ENCODE results near the gene PTMA.
A peak's percentile ranks its signal among the peaks of the same experiment; 100 is the strongest.

The PTMA gene

DNA sequence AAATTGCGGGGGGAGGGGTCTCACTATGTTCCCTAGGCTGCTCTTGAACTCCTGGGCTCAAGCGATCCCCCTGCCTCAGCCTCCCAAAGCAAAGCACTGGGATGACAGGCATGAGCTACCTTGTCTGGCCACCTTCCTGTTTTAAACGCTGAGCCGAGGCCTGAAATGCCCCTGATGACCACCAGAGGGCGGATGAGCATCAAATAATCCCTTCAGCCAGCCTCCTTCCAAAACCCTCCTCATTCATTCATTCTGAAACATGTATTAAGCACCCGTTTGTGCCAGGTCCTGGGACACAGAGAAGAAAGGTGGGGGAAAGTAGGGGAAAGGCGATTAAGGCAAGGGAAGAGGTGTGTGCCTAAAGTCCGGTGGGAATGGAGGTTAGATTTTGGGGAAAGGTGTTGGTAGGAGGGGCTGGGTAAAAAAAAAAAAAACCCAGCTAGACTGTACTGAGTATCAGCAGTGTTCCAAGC is 30.7 kb upstream of the PTMA start:
- peak; percentile 78 for DNase-seq

DNA sequence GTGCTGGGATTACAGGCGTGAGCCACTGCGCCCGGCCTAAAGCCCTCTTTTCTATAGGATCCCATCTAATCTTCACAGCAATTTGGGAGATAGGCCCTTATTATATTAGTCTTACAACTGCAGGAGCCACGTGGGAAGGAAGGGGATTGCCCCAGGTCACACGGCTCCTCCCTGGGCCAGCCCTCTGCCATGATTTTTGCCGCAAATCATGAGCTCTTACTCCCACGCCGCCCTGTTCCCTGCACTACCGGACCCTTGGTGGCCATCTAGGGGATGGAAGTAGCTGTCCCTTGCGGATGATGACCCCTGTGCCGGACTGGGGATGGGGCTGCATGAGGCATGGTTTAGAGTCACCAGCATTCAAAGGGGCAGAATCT is 28.4 kb upstream of the PTMA start:
- no peak for DNase-seq

DNA sequence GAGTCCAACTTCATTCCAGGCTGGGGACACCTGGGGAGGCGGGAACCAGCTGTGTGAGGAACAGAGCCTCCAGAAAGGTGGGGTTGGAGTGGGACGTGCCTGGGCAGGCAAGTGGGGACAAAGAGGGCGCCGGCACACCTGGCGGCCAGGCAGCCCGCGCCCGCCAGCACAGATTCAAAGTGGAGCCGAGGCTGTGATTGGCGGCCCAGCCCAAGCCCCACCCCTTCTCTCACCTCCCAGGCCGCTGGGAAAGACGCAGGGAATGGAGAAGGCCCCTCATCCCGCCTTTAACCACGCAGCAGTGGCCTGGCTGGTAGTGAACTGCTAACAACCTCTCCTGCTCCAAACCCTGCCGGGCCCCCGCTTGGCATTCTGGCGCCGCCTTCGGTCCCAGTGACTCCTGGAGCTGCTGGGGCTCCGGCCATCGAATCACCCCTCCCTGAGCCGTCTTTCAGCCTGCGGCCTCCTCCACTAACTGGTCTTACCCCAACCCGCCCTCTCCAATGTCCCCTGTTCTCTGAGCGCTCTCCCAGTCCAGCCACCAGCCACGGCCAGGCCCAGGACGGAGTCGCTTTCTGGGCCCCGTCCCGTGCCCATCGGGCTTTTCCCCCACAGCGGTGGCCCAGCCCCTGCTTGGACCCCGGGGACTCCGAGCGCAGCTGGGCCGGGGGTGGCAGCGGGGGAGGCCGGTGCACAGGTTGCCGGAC is 27.9 kb upstream of the PTMA start:
- no peak for DNase-seq

DNA sequence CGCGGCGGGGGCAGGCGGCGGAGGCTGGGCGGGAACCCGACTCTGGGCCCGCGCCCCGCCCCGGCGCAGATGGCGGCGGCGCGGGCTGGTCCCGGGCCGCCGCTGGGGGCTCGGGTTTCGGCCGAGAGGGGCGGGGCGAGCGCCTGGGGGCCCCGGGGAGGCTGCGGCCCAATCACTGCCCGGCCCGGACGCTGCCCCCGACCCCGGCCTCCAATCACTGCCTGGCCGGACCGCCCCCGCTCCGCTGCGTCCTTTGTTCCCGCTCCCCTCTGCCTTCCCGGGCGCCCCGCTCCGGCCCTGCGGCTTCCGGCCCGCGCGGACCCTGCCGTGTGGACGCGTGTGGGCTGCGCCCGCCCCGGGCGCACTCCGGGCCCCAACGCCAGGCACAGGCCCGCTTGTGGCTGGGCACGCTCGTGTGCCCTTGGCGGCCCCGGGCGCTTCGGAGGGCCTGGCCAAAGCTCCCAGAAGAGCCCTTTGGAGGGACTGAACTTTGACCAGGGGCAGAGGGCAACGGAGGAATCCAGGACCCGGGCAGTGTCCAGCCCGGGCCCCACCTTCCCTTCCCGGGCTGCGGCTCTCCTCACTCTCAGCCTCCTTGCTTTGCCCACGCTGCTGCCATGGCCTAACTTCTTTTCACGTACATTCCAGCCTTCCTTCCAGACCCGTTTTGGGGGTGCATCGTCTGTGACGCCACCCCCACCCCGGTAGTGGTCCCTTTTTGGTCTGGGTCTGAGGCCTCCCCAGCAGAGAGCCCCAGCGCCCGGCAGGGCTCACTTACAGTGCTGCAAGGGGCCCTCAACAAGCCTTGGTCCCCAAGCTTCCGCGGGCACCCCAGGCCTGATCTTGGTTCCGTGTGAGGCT is 27.1 kb upstream of the PTMA start:
- DNase-seq = no peak

DNA sequence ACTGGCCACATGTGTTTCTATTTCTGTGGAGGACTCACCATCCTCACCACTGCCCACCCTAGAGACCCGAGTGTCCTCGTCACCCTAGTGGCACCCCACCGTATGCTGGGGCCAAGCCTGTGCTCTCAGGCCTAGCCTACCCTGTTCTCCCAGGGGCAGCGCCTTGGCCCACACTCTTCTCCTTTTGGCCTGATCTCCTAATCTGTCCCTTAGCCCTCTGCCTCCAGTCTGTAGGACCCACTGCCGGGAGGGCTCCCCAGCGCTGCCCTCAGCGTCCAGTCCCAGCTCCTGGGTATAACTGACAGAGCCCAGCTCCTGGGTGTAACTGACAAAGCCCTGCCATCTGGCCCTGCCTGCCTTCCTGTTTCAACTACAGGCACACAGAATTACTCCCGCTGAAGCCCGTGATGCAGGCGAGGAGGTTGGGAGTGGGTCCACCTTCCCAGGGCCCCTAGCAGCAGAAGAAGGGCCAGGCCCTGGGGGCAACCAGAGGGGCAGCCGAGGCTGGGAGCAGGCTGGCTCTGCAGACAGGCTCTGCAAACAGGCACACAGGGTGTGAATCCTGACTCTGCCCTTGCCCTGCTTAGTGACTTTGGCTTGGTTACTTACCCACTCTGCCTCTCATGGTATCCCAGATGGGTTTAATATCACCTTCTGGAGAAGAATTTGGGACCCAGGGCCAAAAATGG is 25.6 kb upstream of the PTMA start:
- no peak for DNase-seq

DNA sequence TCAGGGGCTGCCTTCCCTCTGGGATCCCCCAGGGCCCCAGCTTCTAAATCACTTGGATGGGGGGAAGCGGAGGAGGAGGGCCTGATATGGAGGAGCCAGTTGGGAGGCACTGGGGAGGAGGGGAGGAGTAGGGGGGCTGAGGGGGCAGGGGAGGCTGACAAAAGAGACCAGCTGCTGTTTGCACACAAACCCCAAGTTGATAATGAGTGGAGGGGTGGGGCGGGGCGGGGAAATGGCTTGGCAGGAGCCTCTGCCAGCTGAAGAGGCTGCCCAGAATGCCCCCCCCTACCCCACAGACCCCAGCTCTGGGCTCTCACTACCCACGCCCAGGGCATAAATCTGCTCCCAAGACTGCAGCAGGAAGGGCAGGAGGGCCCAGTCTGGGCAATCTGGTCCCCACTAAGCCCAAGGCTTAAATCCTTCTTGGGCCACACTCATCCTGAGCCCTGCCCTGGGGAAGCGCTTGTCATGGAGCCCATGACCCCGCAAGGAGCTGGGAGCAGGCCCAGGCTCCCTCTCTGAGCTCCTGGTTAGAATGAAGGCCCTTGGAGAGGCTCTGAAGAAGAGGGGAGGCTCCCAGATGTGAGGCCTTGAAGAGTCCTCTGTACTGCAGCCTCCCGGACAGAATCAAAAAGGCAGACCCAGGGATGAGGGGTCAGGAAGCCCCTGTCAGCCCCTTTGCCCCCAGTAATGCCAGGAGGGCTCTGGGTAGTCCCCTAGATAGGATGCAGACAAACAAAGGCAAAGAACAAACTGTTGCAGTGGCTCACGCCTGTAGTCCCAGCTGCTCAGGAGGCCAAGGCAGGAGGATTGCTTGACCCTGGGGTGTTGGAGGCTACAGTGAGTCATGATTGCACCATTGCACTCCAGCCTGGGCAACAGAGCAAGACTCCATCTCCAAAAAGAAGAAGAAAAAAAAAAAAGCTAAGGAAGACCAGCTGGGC is 24.8 kb upstream of the PTMA start:
- DNase-seq = no peak

DNA sequence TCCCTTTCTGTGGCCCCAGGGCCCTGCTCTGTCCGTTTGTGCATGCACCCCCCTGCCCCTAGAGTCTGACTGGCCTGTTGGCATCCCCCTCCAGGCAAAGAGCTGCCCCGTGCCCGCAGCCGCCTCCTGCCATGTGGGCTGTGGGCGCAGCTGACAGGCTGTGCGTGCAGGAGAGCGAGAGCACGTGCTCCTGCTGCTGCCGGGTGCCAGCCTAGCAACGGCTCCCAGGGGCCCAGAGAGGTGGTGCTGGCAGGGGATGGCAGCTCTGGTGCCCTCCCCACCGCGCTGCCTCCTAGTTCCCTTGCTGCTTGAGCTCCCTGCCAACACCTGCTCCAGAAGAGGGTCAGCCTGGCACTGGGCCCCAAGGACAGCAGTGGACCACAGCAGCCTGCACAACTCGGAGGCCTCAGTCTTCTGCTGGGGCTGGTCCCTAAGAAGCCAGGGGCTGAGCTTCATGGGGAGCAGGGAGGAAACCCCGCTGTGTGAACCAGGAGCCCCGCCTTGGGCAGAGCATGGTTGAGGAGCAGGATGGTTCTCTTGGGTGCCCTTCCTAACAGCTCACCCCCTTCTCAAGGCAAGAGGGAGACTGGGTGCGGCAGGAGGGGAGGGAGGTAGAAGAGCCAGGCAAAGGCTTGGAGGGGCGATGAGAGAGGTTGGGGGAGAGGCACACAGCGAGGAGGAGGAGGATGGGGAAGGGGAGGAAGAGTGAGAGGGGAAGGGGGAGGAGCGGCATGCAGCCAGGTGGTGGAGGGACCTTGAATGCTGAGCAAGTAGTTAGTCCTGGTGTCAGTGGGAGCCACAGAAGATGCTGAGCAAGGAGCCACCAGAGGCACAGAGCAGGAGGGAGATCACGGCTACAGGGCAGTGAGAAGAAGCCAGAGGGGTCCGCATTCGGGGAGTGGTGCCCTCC is 23.8 kb upstream of the PTMA start:
- DNase-seq = no peak

DNA sequence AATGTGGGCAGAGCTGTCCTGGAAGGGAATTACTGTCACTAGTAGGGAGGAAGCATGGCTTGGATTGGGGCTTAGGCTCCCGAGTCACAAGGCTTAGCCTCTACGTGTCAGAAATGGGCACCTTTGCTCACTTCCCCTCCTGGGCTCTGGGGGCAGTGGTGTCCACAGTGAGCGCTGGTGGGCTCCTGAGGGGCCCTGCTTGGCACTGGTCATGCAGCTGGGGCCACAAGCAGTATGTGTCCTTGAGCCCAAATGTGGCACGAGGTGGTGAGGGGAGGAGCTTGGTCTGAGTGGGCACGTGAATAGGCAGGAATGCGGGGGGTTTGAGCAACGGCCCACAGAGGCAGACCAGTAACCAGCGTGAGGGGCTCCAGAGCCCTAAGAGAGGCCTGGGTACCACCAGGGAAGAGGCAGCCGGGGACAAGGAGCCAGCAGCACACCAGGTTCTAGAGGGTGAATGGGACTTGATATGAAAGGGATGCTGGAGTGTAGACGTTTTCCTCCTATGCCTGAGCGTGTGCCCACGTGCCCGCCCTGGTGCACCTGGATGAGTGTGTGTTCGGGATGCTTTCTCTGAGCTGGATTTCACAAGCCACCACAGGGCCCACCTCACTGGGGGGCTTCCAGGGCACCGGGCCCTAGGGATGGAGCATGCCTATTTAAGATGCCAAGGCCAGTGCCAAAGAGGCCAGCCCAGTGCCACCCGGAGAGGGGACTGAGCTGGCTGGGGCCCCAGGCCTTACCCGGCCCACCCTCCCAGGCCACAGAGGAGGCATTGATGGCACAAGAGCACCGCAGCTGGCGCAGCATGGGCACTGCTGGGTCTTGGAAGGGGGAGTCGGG is 22.8 kb upstream of the PTMA start:
- no peak for DNase-seq

DNA sequence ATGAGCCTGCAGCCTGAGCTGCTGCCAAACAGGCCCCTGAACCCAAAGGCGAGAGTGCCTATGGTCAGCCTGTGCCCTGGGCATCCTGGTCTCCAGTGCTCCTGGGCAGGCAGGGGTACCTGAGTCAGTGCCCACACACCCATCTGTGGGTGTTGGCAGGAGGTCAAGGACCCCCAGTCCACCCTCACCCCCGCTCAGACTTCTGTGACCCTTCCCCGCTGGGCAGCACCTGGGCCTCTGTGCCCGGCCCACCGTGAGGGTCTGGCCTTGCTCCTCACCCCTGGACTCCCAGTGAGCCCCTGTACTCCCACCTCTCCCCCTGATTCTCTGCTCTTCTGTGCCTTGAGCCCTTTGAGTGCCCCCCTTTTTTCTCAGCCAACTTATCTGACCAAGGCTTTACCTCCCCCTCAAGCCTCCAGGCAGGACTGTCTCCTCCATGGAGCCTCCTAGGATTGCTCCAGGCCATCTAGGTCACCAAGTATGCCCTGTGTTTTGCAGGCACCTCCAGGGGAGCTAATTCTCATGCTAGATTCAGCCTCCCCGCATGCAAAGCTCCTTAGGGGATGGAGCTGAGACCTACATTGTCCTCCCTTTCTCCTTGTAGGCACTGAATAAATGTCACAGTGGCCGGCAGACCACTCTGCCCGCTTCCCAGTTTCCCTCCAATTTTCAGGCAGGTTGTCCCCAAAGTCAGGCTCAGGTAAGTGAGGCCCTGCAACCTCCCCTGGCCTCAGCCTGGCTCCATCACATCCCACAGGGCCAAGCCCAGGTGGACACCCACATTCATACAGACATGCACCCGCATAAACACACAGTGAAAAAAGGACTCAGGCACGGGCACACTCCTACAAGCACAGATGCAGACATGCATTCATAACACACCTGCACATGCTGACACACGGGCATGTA is 21.9 kb upstream of the PTMA start:
- DNase-seq = no peak

DNA sequence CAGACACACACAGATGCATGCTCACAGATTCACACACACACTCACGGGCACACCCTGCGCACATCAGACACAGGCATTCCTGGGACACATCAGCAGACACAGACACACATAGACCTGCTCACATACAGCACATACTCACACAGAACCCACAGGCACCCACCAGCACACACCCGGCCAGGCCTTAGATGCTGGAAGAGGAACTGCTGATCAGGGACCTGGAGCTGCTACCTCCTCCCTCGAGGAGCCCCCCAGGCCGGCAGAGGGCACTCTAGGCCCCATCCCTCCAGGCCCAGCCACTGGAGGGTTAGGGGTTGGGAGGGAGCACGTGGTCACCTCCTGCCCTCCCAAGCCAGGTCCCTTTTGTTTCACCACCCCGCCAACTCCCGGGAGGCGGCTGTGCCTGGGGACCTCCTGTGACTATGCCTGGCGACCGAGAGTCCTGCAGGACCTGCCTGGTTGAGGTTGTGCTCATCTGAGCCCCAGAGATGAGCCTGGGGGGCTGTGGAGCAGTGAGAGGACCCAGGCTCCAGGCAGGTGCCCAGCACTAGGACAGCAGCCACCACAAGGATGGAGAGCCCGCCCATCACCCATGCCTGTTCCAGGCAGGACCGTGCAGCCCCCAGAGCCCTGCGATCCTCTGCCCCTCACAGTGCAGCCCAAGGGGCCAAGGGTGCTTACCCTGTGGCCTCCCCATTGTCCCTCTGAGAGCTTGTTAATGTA is 21.0 kb upstream of the PTMA start:
- peak; percentile 39 for DNase-seq

DNA sequence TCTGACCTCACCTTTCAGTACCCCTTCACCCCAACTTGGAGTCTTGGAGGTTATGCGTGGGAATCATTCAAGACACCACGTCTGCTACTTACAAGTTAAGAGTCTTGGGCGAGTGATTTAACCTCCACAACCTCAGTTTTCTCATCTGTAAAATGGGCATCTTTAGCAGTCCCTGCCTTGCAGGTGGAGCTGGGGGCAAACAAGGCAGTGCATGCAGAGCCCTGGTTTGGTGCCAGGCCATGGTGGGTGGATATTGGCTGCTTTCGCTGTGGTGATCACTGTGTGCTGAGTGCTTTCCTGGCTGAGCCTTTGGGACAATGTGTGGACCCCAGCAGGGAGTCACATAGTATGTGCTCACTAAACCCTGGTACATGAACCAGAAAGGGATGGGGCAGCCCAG is 20.4 kb upstream of the PTMA start:
- no peak for DNase-seq

DNA sequence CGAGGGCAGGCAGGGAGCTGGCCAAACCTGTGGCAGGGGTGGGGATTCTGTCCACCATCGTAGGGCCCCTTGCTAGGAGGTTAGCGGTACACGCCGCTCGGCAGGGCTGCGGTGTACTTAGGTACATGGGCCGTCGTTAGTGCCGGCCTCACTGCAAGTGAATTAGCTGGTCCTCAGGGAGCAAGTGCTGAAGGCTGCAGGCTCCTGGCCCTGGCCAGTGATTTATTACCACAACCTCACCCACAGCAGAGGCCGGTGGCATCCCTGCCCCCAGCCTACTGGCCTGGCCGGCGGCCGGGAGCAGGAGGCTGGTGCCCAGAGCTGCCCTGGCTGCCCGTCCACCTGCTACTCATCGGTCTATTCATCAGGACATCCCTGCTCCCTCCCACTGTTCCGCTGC is 19.6 kb upstream of the PTMA start:
- no peak for DNase-seq

DNA sequence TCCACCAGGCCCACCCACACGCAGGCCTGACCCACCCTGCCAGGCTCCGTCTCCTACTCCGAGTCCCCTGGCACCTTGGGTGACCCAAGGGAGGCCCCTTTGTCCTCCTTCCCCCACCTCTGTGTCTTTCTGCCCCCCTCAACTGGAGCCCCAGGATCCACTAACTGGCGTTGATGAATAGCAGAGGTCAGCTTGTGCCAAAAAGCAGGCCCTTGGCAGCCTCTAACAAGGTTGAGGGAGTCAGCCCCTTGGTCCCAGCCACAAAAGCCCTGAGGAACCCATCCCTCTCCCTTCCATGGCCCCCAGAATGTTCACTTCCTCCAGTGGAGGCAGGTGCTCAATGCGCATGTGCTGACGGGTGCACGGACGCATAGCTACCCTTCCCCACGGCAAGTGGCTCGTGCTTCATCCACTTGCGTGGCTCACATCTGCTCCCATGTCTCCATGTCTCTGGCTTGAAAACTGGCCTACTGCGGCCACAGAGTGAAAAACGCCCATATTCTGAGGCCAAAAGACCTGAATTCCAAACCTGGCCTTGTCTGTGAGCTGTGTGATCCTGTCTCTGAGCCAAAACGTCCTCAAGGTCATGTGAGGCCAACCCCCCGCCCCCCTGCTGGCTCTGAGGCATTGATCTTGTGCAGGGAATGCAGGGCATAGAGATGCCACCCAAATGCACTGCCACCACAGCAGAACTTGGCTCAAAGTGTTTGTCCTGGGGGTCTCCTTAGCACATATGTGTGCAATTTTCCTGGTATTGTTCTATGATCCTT is 19.0 kb upstream of the PTMA start:
- DNase-seq = no peak

DNA sequence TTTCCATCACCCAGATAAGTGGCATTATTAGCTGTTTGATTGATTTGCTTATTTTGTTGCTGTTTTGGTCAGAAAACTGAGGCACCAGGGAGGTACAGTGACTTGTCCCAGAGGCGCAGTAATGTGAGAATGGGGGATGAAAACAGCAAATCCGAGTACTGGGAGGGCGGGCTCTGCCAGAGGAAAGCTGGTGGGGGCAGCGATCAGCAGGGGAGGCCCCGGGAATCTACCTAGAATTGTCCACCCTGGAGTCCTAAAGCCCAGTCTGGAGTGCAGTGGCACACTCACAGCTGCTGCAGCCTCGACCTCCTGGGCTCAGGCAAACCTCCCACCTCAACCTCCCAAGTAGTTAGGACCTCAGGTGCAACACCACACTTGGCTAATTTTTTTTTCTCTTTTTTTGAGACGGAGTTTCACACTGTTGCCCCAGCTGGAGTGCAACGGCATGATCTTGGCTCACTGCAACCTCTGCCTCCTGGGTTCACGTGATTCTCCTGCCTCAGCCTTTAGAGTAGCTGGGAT is 17.0 kb upstream of the PTMA start:
- DNase-seq = no peak

DNA sequence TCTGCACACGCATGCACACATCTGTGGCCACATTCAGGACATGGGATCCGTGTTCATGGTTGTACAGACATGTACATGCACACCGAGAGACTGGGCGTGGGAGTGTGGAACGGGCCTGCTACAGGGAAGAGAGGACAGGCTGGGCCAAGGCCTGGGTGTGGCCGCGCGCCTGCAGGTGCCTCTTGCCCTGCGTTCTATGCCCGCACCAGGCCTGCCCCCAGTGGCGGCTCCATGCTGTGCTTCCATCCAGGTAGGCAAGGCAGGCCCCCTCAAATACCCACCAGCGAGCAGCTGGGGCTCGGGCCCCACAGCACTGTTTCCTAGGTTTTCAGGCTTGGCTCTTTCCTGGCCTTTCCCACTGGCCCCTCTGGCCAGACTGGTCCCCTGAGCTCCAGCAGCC is 15.5 kb upstream of the PTMA start:
- DNase-seq = no peak

DNA sequence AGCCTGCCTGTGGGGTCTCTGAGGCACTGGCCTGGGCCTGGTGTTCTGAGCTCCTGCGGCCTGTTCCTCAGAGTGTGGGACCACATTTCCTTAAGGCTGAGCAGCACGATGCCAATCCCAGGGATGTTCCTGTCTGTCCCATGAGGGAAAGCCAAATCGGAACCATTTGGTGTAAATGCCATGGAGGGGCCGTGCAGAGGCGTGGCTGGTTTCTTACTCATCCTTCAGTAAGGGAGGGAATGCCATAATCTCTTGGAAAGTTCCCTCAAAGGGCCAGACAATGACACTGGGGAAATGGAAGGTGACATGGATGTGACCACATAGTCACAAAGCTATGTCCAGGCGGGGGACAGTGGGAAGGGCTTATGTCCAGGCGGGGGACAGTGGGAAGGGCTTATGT is 14.4 kb upstream of the PTMA start:
- no peak for DNase-seq

DNA sequence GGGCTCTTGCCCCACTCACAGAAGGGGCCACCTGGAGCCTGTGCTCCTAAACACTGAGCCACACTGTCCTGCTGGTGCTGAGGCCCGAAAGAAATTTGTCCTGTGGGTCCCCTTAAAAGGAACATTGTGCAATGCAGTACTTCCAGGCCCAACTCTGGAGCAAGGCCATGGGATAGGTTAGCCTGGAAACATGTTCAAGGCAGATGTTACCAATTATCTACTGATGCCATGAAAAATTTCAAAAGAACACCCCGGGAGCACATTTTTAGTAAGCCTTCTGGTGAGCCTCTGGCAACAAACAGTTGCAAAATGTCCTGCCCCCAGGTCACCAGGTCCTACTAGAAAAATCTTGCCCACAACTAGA is 12.3 kb upstream of the PTMA start:
- DNase-seq = no peak

DNA sequence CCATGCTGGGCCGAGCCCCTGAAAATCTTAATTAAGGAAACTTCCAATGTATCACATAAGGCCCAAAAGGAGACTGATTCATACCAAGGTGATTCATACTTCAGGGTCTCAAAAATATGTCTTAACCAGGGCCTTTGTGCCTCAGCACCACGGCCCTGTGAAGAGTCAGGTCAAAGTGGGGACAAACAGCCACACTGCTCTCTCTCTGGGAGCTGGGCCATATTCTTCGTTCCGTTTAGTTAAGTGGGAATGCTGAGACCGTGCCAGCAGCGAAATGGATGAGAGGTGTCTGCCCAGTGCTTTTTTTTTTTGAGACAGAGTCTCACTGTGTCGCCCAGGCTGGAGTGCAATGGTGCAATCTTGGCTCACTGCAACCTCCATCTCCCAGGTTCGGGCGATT is 9.3 kb upstream of the PTMA start:
- no peak for DNase-seq

All from effector CD8-positive, alpha-beta T cell (primary cell).